ENCODE measurements around the gene SREBF1.

Gene SREBF1

DNA sequence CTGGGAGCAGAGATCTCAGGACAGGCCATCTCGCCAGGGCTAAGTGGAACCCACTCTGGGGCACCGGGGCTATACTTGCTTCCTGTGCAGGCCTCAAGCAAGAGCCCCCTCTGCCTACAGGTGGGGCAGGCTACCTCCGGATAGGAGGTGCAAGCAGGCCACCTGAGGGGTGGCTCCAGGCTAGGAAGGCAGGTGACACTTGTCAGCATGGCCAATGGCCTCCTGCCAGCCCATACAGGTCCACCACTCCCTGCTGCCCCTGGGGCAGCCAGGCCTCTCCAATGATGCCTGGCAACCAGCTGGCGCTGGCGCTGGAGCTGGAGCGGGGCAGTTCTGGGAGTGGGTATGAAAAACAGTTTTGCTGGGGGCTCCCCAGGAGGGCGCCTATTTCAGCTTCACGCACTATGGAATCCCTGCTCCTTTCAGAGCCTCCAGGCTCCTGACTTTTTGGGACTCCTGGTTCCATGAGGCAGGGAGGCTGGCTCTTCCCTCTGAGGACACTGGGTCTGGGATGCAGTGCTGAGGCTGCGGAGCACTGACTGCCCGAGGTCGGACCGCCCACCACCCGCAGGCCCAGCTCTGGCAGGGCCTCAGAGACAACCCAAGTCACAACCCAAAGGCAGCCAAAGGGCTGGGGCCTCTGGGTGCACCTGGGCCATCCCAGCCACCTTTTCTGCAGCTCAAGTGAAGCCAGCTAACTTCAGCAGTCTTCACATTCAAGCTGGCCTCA is 8.4 kb upstream of the SREBF1 start:
- intact Hi-C loops (cut with DNase I): no loop called here
- DNase-seq: no peak

DNA sequence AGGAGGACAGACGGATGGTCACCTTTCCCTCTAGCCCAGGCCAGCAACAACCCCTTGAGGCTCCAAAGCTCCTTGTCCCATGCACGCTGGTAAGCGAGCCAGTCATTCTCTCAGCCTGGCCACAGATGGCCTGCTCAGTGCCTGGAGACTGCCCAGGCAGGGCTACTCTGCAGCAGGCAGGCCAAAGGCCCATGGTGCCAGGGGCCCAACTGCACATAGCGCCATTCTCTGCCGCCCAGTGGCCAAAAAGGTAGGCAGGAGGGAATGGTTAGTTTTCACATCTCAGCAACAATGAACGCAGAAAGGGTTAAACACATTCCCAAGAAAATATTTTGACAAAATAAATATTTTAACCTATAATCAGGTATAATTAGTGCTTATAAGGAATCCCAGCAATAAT is 7.7 kb upstream of the SREBF1 start:
- DNase-seq: peak in 31 of 42 donors; percentile 45 to 84 (median 68)
- intact Hi-C loops (cut with DNase I): no loop called here

DNA sequence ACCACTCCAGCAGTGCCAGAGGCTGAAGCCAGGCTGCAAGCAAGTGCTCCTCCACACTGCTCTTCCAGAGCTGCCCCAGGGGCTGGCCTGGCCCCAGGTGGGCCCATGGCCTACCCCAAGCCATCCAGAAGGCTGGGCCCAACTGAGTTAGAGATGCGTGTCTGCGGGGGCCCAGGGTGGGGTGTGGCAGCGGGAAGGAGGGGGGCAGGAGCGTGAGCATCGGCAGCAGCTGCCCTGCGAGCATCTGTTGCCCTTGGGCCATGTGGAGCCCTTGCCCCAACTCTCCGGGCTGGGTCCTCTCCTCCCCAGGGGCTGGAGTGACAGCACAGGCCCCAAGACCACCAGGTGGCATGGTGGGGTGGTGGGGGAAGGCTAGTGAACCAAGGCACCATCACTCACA is 7.3 kb upstream of the SREBF1 start:
- intact Hi-C loops (cut with DNase I): no loop called here
- DNase-seq: no peak

DNA sequence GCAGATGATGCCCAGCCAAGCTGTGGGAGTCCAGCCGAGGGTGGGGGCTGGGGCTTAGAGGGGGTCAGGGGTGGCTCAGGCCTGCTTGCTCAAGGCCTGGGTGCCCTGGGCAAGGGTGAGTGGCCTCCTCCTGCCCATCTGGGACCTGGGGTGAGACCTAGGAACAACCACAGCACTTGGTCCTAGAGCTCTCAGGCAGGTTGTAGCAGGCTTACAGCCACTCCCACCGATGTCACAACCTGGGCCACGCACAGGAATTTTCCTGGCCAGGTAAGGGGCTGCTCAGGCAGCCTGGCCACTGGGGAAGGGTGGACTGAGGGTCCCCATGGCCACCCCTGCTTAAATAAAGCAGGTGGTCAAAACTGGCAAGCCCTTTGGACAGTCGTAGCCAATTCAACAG is 6.3 kb upstream of the SREBF1 start:
- no peak for DNase-seq
- intact Hi-C loops (cut with DNase I): no loop called here

DNA sequence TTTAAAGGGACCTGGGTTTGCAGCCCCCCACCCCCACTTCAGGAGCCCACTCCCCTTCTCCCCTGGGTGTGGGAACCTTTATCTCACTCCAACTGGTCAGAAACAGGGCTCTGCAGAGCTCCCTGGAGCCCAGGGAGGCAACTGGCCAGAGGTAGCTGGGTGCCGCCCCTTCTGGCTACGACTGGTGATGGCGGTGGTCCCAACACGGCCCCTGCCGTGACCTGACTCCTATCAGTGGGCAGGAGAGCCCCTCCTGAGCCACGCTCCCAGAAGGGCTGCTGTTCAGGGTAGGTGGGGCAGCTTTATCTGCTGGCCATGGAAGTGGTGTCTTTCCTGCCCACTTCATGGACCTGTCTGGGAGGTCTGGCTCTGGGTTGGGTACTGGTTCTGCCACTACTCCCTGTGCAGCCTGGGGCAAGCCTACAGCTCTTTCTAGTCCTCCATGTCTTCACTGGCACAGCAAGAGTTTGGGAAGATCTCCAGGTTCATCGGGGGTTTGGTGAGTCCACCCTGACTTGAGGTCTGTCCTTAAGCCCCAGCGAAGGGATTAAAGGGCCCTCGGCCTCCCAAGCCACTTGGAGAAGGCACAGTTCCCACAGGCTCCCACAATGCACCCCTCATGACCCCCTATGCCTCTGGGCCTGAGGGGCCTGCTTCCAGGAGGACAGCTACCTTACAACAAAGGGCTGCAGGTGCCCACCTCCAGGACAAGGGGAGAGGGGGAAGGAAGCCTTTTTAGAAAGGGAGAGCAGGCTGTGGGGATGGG is 5.5 kb upstream of the SREBF1 start:
- intact Hi-C loops (cut with DNase I): no loop called here
- DNase-seq: no peak

DNA sequence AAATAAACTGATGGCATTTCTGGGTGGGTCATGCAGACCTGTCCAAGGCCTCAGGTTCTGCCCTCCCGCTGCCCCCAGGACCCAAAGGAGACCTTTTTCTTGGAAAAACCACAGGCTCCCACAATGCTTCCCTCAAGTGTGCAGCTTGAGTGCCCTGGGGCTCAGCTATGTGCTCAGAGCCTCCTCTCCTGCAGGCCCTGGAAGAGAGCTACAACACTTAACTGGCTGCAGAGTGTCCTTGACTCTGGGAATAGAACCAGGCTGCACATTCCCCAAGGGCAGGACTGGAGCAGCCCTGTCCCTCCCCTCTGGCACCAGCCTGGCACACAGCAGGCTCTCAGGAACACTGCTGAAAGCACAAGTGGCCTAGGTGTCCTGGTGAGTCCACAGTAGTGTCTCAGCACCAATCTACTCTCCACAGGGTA is 4.8 kb upstream of the SREBF1 start:
- intact Hi-C loops (cut with DNase I): loop anchor here (2.0 kb wide), 1 partner anchor 19 kb away; no protein-coding TSS in a partner anchor
- DNase-seq: peak in 3 of 42 donors; percentile 8 to 50 (median 47)

DNA sequence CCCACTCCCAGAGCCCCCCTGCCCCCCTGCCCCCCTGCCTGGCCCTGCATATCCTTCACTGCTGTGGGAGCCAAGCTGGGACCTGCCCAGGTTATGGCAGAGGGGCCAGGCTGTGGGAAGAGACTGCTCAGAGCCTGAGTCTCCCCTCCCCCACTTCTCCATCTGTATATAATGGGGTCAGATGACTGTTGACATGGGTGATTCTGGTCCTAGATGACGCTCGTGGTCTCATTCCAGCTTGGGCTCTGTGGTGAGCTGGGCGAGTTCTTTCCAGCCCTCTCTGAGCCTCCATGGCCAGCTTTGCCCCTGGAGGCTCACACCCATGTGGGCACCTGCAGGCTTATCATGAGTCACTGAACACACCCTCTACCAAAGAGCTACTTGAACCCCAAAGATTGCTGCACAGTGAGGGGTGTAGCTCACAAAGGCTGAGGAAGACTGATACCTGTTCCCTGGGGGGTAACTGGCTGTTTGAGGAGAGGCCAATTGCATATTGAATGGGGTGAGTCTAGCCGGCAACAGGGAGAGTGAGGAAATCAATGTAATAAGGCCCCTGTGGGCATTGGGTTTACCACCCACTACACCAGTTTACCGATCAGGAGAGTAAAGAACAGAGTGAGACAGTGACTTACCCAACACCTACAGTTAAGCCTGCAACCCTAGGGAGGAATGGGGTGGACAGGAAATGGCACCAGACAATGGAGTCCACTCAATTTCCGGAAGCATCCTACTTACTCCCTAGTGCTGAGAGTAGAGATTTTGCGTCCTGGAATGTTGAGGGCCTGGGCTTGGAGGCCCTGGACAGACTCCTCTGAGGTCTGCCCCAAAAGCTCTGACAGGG is 4.2 kb upstream of the SREBF1 start:
- intact Hi-C loops (cut with DNase I): loop anchor here (2.0 kb wide), 1 partner anchor 18 kb away; no protein-coding TSS in a partner anchor
- peak in 30 of 42 donors; percentile 27 to 88 (median 66) for DNase-seq

DNA sequence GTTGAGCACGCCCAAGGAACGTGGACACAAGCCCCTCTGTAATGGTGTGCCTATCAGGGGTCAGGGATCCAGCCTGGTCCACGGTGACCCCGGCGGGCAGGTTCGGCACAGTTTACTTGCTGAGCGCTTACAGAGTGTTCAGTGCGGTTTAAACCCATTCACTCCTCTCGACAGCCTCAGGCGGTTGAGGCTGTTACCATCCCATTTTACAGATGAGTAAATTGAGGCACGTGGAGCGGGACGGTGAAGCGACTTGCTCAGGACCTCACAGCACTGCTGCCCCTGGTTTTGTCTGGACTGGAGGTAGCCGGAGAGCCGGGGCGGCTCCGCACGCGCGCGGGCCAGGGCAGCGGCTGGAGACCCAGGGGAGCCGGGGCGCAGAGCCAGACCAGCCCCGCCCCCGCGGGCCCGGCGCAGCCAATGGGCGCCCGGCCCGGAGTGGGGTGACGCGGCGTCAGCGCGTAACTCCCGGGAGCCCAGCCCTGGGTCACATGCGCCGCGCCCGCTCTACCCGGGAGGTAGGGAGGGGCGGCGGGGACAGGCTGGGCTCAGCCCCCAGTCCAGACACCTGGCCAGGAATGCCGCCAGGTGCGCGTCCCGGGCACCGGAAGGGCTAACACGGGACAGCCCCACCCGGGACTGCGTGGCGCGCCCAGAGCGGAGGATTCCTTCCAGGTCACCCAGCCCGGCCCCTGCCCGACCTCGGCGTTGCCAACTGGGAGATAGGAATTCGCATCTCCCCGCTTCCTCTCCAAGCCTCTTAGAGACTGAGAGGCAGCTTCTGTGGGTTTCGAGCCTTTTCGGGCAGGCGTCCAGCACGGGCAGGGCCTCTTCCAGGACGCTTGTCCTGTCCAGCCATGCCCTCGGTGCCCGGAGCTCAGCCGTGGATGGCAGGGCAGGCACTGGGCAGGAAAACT is 3.3 kb upstream of the SREBF1 start:
- intact Hi-C loops (cut with DNase I): loop anchor here (2.0 kb wide), 1 partner anchor 17 kb away; no protein-coding TSS in a partner anchor

DNA sequence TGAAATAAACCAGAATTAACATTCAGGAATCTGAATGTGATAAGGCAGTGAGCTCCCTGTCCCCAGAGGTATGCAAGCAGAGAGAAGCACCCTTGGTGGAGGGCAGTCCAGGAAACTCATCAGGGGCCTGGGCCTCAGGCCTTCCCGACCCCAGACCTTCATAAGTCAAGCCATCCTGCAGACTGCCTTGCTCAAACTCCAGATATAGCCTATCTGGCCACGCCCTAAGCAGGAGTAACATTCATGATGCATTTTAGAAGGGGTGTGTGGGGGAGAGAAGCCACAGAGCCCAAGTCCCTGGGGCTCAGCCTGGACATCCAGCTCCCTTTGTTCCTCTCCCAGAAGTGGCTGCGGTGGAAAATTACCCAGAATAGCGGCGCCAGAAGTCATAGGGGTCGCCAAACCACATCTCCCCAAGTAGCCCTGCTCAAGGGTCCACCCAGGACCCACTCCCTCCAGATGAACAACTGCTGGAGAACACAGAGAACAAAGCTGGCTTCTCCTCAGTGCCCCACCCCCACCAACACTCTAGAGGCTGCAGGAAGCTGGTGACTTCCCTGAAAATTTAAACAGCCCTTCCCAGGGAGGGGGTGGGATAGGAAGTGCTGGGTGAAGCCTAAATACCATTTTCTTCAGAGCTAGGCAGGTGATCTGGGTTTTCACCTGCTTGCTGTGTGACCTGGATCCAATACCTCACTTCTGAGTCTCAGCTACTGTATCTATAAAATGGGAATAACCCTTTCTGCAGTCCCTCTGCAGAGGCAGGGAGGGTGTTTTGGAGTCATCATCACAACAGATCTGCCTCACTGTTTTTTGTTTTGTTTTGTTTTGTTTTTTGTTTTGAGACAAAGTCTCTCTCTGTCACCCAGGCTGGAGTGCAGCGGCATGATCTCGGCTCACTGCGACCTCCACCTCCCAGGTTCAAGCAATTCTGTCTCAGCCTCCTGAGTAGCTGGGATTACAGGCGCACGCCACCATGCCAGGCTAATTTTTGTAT is 1.5 kb upstream of the SREBF1 start:
- DNase-seq: peak in 32 of 42 donors; percentile 26 to 82 (median 66)
- intact Hi-C loops (cut with DNase I): no loop called here

More for the DNA sequence above, 3.3 kb upstream of the SREBF1 start:
- peak; percentile 69 to 96 (median 92) for DNase-seq

DNA sequence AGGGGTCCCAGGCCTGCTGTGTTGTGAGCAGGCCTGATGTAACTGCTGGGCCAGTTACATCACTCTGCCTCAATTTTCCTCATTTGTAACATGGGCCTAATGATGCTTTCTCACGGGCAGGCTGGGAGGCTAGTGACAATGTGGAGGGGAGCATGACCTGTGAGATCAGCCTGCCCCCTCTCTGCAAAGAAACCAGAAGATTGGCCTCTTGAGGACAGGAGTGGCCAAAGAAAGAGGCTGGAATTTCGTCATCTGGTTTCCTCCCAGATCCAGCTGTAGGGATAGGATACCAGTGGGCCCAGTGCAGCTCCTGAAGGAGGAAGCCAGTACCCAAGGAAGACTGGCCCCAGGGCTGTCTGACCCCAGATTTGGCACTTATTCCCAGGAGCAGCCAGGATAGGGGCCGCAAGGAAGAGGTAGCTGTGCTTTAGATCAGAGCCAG is 615 bp upstream of the SREBF1 start:
- intact Hi-C loops (cut with DNase I): no loop called here

DNA sequence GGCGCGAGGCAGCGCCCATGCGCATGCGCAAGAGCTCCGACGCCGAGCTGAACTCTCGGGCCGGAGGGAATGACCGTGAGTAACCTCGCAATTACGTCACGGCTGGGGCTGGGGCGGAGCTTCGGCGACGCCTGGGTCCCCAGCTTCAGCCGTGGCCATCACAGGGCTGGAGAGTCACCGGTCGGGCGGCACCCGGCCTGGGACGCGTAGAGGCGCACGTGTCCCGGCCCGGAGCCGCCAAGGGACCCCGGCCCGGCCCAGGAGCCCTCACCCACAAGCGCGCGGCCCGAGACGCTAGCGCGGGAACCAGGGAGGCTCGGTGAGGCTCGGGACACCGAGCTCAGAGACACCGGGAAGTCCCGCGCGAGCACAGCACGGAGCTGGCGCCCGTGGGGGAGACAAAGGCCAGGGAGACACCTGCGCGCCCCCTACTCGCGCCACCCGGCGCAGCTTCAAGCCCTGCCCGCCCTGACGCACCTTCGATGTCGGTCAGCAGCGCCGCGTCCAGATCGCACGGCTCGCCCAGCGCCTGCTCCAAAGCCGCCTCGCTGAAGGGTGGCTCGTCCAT is 452 bp downstream of the SREBF1 start:
- intact Hi-C loops (cut with DNase I): no loop called here
- DNase-seq: peak; percentile 96 to 100 (median 99)

More for the DNA sequence above, 615 bp upstream of the SREBF1 start:
- DNase-seq: peak in 2 of 42 donors; percentile 28 to 45

DNA sequence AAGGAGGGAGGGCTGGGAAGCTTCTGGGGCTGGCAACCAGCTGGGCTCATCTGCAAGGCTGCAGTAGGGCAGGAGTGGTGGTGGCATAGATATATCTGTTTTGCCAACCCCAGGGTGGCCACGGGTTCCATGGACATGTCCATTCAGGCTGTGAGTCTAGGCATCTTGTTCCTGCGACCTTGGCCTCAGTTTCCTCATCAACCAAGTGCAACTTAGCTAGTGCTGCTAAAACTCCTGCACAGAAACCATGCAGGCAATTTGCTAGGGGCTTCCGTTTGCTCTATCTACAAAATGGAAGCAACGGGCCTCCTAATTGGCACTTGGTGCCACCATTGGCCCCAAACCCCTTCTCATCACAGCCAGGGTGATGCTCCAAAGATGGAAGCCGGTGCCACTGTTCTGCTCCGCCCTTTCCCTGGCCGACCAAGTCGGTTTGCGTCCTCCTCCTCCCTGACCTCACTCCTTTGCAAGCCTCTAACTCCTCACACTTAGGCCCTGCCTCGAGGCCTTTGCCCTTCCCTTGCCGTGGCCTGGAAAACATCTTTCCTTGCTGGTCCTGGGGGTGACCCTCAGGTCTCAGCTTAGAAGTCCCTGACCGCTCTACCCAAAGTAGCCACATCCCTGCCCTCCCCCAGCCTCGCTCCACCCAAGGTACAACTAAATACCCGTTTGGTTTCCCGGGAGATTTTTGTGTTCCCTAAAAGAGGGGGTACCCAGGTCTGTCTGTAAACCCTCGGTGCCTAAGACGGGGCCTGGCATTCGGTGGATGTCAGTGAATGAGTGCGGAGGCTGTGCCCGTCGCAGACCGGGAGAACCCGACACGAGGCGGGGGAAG is 1.2 kb downstream of the SREBF1 start:
- DNase-seq: peak in 1 of 42 donors; percentile 15
- intact Hi-C loops (cut with DNase I): no loop called here

DNA sequence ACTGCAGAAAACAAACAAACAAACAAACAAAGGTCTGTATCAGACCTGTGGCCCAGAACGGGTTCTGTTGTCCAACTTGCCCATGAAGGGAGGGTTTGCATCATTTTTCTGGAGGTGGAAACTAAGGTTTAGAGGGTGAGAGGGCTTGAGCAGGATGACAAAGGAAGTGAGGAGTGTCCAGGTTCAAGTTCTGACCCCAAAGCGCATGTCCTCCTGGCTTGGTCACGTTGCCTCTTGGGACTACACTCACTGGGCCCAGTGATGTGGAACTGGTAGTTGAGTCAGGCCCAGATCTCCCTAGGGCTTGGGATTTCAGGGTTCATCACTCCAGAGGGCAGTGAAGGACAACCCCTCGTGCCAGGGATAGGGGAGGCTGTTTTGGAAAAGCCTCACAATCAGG is 1.8 kb downstream of the SREBF1 start:
- intact Hi-C loops (cut with DNase I): no loop called here
- peak in 1 of 42 donors; percentile 14 for DNase-seq

DNA sequence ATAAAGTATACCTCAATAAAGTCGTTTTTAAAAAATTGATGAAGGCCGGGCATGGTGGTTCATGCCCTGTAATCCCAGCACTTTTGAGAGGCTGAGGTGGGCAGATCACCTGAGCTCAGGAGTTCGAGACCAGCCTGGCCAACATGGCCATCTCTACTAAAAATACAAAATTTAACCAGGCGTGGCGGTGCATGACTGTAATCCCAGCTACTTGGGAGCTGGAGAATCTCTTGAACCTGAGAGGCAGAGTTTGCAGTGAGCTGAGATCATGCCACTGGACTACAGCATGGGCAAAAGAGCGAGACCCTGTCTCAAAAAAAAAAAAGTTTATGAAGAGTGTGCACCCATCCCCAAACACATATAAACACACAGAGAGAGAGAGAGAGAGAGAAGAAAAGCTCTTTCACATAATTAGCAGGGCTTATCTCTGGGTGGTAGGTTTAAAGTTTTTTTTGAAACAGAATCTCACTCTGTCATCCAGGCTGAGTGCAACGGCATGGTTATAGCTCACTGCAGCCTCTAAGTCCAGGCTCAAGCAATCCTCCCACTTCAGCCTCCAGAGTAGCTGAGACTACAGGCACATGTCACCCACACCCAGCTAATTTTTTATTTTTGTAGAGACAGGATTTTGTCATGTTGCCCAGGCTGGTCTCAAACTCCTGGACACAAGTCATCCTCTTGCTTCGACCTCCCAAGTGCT is 3.0 kb downstream of the SREBF1 start:
- DNase-seq: no peak
- intact Hi-C loops (cut with DNase I): no loop called here

DNA sequence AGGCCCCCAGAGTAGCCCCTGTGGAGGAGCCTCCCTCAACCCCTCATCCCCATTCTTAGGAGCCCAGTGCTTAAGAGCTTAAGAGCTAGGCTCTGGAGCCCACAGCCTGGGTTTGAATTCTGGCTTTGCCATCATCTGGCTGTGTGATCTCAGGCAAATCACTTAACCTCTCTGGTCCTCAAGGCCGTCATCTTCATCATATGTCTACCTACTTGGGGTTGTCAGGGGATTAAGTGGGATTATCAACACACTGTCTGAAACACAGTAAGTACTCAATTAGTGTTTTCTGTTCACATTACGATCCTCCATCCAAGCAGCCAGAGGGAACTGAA is 4.8 kb downstream of the SREBF1 start:
- DNase-seq: no peak
- intact Hi-C loops (cut with DNase I): no loop called here
